Transverse colon (tissue), 4 donors: Measurements from ENCODE around the gene RGPD8.

Experiments used
- EP300 ChIP-seq: sonication (generic); formaldehyde crosslinking; IDR thresholded peaks from one replicate; pipeline ENCODE4 v1.6.1; 2017; ENCODE audit warnings: antibody characterized with exemption, low read depth
- POLR2A ChIP-seq: fragments of 450-650 bp; IDR thresholded peaks from one replicate; pipeline ENCODE4 v1.6.1; 2016; ENCODE audit warnings: antibody characterized with exemption, mild to moderate bottlenecking, moderate library complexity
- POLR2AphosphoS5 ChIP-seq, 3 donors: sonication (generic); formaldehyde crosslinking; IDR thresholded peaks; one replicate each; pipeline ENCODE4 v1.6.1; 2016; ENCODE audit warnings: antibody characterized with exemption in 3 of 3
- TF ChIP-seq, protein P1 (sequence below), 5 experiments: fragments of 200-600 bp in 3 of 5; fragments of 450-650 bp in 2 of 5; sonication (generic) in 3 of 5; IDR thresholded peaks; 1 replicate in 2 of 5; 2 replicates in 3 of 5; pipeline ENCODE4 v1.5.1; 2016 to 2017; ENCODE audit warnings: antibody characterized with exemption in 5 of 5, inconsistent platforms in 3 of 5, mild to moderate bottlenecking in 2 of 5, moderate library complexity in 1 of 5

DNA sequence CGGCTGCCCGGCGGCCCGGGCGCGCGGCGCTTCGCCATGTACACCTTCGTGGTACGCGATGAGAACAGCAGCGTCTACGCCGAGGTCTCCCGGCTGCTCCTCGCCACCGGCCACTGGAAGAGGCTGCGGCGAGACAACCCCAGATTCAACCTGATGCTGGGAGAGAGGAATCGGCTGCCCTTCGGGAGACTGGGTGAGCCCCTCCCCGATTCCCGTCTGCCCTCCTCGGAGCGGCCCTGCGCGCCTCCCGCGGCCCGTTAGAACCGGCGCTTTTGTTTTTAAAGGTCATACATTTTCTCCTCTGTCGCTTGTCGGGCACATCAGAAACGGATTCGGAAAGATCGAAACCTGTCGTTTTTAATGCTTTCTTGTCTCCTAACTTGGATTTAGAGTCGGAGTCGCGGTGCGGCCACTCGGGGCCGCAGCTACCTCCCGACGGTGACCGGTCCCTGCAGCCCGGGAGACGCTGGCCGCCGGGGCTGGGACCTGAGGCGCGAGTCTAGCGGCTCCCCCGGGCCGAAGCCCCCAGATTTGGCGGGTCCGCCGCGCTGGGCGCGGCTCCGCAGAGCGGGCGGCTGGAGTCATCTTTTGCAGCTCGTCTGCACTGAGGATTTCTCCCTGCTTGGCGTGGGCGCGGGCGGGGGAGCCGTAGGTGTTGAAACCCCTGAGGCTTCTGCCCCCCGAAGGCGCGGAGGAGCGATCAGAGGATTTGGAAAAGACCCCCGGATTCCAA is 49.0 kb upstream of the RGPD8 start:
- TF ChIP-seq POLR2AphosphoS5 (IDR thresholded peaks at IDR 0.05) (no peak), POLR2A (no peak), EP300 (no peak)
- TF ChIP-seq, protein P1, sequence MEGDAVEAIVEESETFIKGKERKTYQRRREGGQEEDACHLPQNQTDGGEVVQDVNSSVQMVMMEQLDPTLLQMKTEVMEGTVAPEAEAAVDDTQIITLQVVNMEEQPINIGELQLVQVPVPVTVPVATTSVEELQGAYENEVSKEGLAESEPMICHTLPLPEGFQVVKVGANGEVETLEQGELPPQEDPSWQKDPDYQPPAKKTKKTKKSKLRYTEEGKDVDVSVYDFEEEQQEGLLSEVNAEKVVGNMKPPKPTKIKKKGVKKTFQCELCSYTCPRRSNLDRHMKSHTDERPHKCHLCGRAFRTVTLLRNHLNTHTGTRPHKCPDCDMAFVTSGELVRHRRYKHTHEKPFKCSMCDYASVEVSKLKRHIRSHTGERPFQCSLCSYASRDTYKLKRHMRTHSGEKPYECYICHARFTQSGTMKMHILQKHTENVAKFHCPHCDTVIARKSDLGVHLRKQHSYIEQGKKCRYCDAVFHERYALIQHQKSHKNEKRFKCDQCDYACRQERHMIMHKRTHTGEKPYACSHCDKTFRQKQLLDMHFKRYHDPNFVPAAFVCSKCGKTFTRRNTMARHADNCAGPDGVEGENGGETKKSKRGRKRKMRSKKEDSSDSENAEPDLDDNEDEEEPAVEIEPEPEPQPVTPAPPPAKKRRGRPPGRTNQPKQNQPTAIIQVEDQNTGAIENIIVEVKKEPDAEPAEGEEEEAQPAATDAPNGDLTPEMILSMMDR (IDR thresholded peaks at IDR 0.05), result no peak
